Lower leg skin (tissue), 3 donors: ENCODE results near the gene NUP214.

ENCODE experiments used
- POLR2A ChIP-seq, 2 donors: fragments of 450-650 bp; IDR thresholded peaks; one replicate each; pipeline ENCODE4 v1.6.1; 2016 to 2017; ENCODE audit warnings: antibody characterized with exemption in 2 of 2, mild to moderate bottlenecking in 1 of 2, moderate library complexity in 1 of 2
- TF ChIP-seq, protein P1 (sequence below), 3 donors: fragments of 450-650 bp; IDR thresholded peaks; one replicate each; pipeline ENCODE4 v1.5.1; 2016; ENCODE audit warnings: antibody characterized with exemption in 3 of 3, mild to moderate bottlenecking in 3 of 3, moderate library complexity in 2 of 3

DNA sequence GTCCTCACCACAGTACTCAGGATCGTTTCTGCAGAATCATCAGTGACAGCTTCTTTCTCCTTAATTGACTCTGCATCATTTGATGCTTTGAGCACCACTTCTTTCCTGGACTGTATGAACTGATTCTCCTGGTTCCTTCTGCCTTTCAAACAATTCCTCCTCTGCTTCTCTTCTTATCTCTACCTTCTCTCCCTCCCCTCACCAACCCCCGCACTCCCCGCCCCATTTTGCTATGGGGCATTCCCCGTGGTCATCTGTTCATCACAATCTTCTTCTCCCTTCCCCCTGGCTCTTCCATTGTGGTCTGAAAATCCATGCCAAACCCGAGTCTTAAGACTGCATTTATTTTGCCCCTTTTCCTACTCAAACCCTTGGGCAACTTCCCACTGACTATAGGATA, 93.0 kb downstream of the NUP214 start:
- TF ChIP-seq, protein P1, sequence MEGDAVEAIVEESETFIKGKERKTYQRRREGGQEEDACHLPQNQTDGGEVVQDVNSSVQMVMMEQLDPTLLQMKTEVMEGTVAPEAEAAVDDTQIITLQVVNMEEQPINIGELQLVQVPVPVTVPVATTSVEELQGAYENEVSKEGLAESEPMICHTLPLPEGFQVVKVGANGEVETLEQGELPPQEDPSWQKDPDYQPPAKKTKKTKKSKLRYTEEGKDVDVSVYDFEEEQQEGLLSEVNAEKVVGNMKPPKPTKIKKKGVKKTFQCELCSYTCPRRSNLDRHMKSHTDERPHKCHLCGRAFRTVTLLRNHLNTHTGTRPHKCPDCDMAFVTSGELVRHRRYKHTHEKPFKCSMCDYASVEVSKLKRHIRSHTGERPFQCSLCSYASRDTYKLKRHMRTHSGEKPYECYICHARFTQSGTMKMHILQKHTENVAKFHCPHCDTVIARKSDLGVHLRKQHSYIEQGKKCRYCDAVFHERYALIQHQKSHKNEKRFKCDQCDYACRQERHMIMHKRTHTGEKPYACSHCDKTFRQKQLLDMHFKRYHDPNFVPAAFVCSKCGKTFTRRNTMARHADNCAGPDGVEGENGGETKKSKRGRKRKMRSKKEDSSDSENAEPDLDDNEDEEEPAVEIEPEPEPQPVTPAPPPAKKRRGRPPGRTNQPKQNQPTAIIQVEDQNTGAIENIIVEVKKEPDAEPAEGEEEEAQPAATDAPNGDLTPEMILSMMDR (IDR thresholded peaks at IDR 0.05): no peak
- no peak for TF ChIP-seq POLR2A (IDR thresholded peaks at IDR 0.05)
